HepG2 (cell line): Measurements from ENCODE around the gene WDR83. TPM values are rescaled to one million over a fixed set of nuclear protein-coding genes. Genes with fewer than 3 reads are reported as not detected.

ENCODE experiments used
- ATAC-seq: fragments of 200-7000 bp; cut with Tn5 transposase; 3 replicates; pipeline ENCODE4 v1.9.1; 2020; ENCODE audit warnings: mild to moderate bottlenecking, moderate library complexity
- BruUV-seq: library from RNA; stranded (reverse); fragments of 400-500 nt; replicated peaks from 2 replicates; lab custom pipeline; 2021; lab: Mats Ljungman, UMichigan
- CTCF ChIA-PET: fragments of 300-600 bp; formaldehyde crosslinking; extraction: SDS; loops from one replicate; lab custom pipeline; 2021; ENCODE audit warnings: low total read pairs, inconsistent platforms, low intra/inter-chr PET ratio; lab: Yijun Ruan, JAX
- POLR2A ChIA-PET: fragments of 350-600 bp; sonication (Branson Sonifier 250); formaldehyde crosslinking; loops from one replicate; lab custom pipeline; 2020; ENCODE audit warnings: antibody characterized with exemption, inconsistent platforms; lab: Yijun Ruan, JAX
- DNase-seq: peaks from one replicate; pipeline ENCODE4 v3.0.0-alpha.2; 2015; ENCODE audit warnings: low spot score
- FAIRE-seq: peaks from 3 replicates; lab custom pipeline; 2011; peaks lifted over from hg19 to GRCh38; lab: Jason Lieb, UNC
- H2AFZ ChIP-seq: one replicate; pipeline ENCODE4 v1.6.1; 2011; ENCODE audit warnings: low read length, inconsistent platforms
- H3K27ac ChIP-seq: fragments of 300-600 bp; 3 replicates; pipeline ENCODE4 v1.8.0; 2011; ENCODE audit warnings: mixed run types, mild to moderate bottlenecking, mixed read lengths, low read length, inconsistent platforms; ENCODE audit not compliant: insufficient read depth; ENCODE audit errors: extremely low read length
- H3K27me3 ChIP-seq, 2 experiments: fragments of 200-600 bp in 1 of 2; 2 replicates in 1 of 2; 3 replicates in 1 of 2; pipeline versions ENCODE4 v1.6.0 to v1.8.0; 2011; ENCODE audit warnings: low read length in 2 of 2, mild to moderate bottlenecking in 2 of 2, moderate library complexity in 2 of 2, inconsistent platforms in 1 of 2; ENCODE audit not compliant: insufficient read depth in 2 of 2, control insufficient read depth in 1 of 2
- H3K36me3 ChIP-seq, 2 experiments: fragments of 200-600 bp in 1 of 2; replicated peaks in 1 of 2; 2 replicates in 1 of 2; 3 replicates in 1 of 2; pipeline versions ENCODE4 v1.5.1 to v1.8.0; 2011; ENCODE audit warnings: low read length in 2 of 2, inconsistent platforms in 1 of 2; ENCODE audit not compliant: insufficient read depth in 2 of 2, control insufficient read depth in 1 of 2
- H3K4me1 ChIP-seq: 2 replicates; pipeline ENCODE4 v1.5.1; 2012; ENCODE audit warnings: low read length, inconsistent platforms; ENCODE audit not compliant: insufficient read depth
- H3K4me2 ChIP-seq: 2 replicates; pipeline ENCODE4 v1.6.0; 2011; ENCODE audit warnings: low read depth, low read length, inconsistent platforms
- H3K4me3 ChIP-seq, 3 experiments: fragments of 200-600 bp in 1 of 3; sonication (generic), shearing (Covaris generic) in 1 of 3; replicated peaks in 1 of 3; 2 replicates each; pipeline ENCODE4 v1.5.1; 2011 to 2016; ENCODE audit warnings: low read length in 3 of 3, inconsistent platforms in 2 of 3, low read depth in 2 of 3, mild to moderate bottlenecking in 2 of 3, control low read depth in 1 of 3, mixed read lengths in 1 of 3; ENCODE audit not compliant: insufficient read depth in 1 of 3
- H3K79me2 ChIP-seq: one replicate; pipeline ENCODE4 v1.6.1; 2011; ENCODE audit warnings: low read length, inconsistent platforms; ENCODE audit not compliant: insufficient read depth
- H3K9ac ChIP-seq: 2 replicates; pipeline ENCODE4 v1.6.0; 2011; ENCODE audit warnings: mild to moderate bottlenecking, low read depth, low read length, inconsistent platforms; ENCODE audit not compliant: insufficient read depth
- H3K9me3 ChIP-seq: 2 replicates; pipeline ENCODE4 v1.5.1; 2012; ENCODE audit warnings: mild to moderate bottlenecking, low read length
- H4K20me1 ChIP-seq: 2 replicates; pipeline ENCODE4 v1.6.0; 2011; ENCODE audit warnings: inconsistent platforms, mild to moderate bottlenecking, low read length, moderate library complexity; ENCODE audit not compliant: insufficient read depth
- AHDC1 ChIP-seq: sonication (generic); formaldehyde crosslinking; IDR thresholded peaks from 2 replicates; pipeline ENCODE4 v1.5.1; 2020; ENCODE audit warnings: mild to moderate bottlenecking, missing genetic modification reagents, borderline replicate concordance
- MEIS1 ChIP-seq: sonication (generic); formaldehyde crosslinking; IDR thresholded peaks from 2 replicates; pipeline ENCODE4 v1.9.0; 2021; ENCODE audit warnings: mild to moderate bottlenecking, missing genetic modification reagents, moderate library complexity, borderline replicate concordance
- ZNF484 ChIP-seq: sonication (generic); formaldehyde crosslinking; IDR thresholded peaks from 2 replicates; pipeline ENCODE4 v1.5.1; 2020; ENCODE audit warnings: mild to moderate bottlenecking, low read depth, missing genetic modification reagents, borderline replicate concordance
- ZNF598 ChIP-seq: sonication (generic); formaldehyde crosslinking; IDR thresholded peaks from 2 replicates; pipeline ENCODE4 v1.5.1; 2020; ENCODE audit warnings: mild to moderate bottlenecking, missing genetic modification reagents, borderline replicate concordance
- ZNF788 ChIP-seq: sonication (generic); formaldehyde crosslinking; IDR thresholded peaks from 2 replicates; pipeline ENCODE4 v1.5.0; 2020; ENCODE audit warnings: mild to moderate bottlenecking, missing genetic modification reagents, borderline replicate concordance
- WGBS: methylation state at CpG from one replicate; pipeline ENCODE4 v1.1.6; 2017; ENCODE audit warnings: low lambda C conversion rate; 5-methylcytosine and 5-hydroxymethylcytosine counted together
- in situ Hi-C: cut with HindIII; loops from 2 replicates; pipeline ENCODE4 v1.10.0; 2017; ENCODE audit warnings: low pct_unique_long_range_greater_than_20kb; ENCODE audit not compliant: extremely low pct_ligation_motif_present
- intact Hi-C: fragments of 100-400 bp; cut with micrococcal nuclease; formaldehyde crosslinking; loops from one replicate; pipeline ENCODE4 v1.10.0; 2022; ENCODE audit not compliant: unreplicated experiment
- polyA plus RNA-seq, 8 experiments: library from polyadenylated mRNA; depleted of rRNA in 3 of 8; stranded (reverse) in 7 of 8; unstranded in 1 of 8; fragments of >200 nt; fragmentation: Illumina TruSeq in 4 of 8; extraction: Trizol in 4 of 8; gene quantifications; 2 replicates each; pipeline versions ENCODE4 v1.2.1 to v1.2.3, GENCODE V29; 2011 to 2016; ENCODE audit warnings: low read depth in 4 of 8, missing spikeins in 1 of 8, mixed read lengths in 1 of 8; ENCODE audit not compliant: insufficient read depth in 1 of 8
- total RNA-seq, 5 experiments: library from RNA; depleted of rRNA; stranded (reverse); fragments of >200 nt; fragmentation: Illumina TruSeq; extraction: Trizol; gene quantifications; 2 replicates each; pipeline ENCODE4 v1.2.3, GENCODE V29; 2016; ENCODE audit warnings: low read depth in 1 of 5

Gene WDR83
- total and polyA plus RNA-seq, 2 of the 13 experiments (the other 11 are each of a cell fraction or from before 2014, with no cell fraction given) = 4.5 to 10.7 TPM

- Histone ChIP-seq H3K4me3 (peak overlapping the region; percentile 77 to 96 (median 96)), H3K27me3 (no peaks in the 10 kb centered on the region; a peak in 1 of 5 replicates), H3K4me2 (peak overlapping the region; percentile 97), H3K79me2 (peaks cover 34% of the 10 kb centered on the region), H3K36me3 (peaks cover 4 to 8% of the 10 kb centered on the region in 2 experiments; a peak in 3 of 5 replicates), H3K4me1 (peaks cover 43% of the 10 kb centered on the region), H3K9ac (peak overlapping the region; percentile 93), H3K27ac (peak overlapping the region; percentile 88), H2AFZ (no peak overlapping the region), H4K20me1 (no peaks in the 10 kb centered on the region), H3K9me3 (no peaks in the 10 kb centered on the region)
- CTCF ChIA-PET = no interaction called here
- POLR2A ChIA-PET = interaction anchor here (1.6 to 1.9 kb wide), 6 partner anchors 10 to 172 kb away, joined by 3 to 16 read pairs (median 4); partner anchors contain the start of genes DHPS, GET3, ZNF490 and ZNF791
- in situ Hi-C loops (no loop called here), intact Hi-C loops (no loop called here)
- DNase-seq = no peak
- no peak for ATAC-seq
- BruUV-seq = no TSS peak
- no peak for FAIRE-seq
- no peak for TF ChIP-seq AHDC1 (CRISPR knock-in tag)
- no peak for TF ChIP-seq ZNF598 (CRISPR knock-in tag)
- no peak for TF ChIP-seq MEIS1 (CRISPR knock-in tag)
- TF ChIP-seq ZNF484 (CRISPR knock-in tag) = no peak
- TF ChIP-seq ZNF788 = no peak
- 69% methylated on average over 6 of the region's 8 CpGs for WGBS
These were observed 1.7 kb downstream of the WDR83 start for GRCh38 chr19:12668346-12668745.
